Kidney (tissue), 14 donors: Measurements from ENCODE around the gene PCDHB7. TPM values are rescaled to one million over a fixed set of nuclear protein-coding genes. Genes with fewer than 3 reads are reported as not detected.
"Not testable (repeated sequence)": the region's sequence is repeated elsewhere in the genome, so short reads cannot be mapped to it uniquely, and the experiment has no call there.

ENCODE experiments used
- DNase-seq, 5 donors: peaks; one replicate each; pipeline ENCODE4 v3.0.0-alpha.2; 2013 to 2020
- FAIRE-seq: peaks from 2 replicates; lab custom pipeline; 2012; peaks lifted over from hg19 to GRCh38; lab: Jason Lieb, UNC
- H3K27ac ChIP-seq, 2 donors: one replicate each; pipeline ENCODE4 v1.7.0; 2013; ENCODE audit warnings: low read depth in 2 of 2, low read length in 2 of 2, inconsistent platforms in 1 of 2
- H3K27me3 ChIP-seq: one replicate; pipeline ENCODE4 v1.7.1; 2013; ENCODE audit warnings: low read length, inconsistent platforms; ENCODE audit not compliant: control insufficient read depth, insufficient read depth
- H3K36me3 ChIP-seq, 3 donors: one replicate each; pipeline versions ENCODE4 v1.7.0 to v1.7.1; 2013; ENCODE audit warnings: low read length in 3 of 3, control low read depth in 1 of 3, inconsistent platforms in 1 of 3; ENCODE audit not compliant: insufficient read depth in 3 of 3, control insufficient read depth in 2 of 3
- H3K4me1 ChIP-seq, 3 donors: one replicate each; pipeline versions ENCODE4 v1.7.0 to v1.7.1; 2013; ENCODE audit warnings: low read length in 3 of 3, inconsistent platforms in 1 of 3, low read depth in 1 of 3; ENCODE audit not compliant: control insufficient read depth in 2 of 3, insufficient read depth in 2 of 3
- H3K4me3 ChIP-seq, 3 donors: one replicate each; pipeline versions ENCODE4 v1.7.0 to v1.8.1; 2013; ENCODE audit warnings: low read length in 3 of 3, control low read depth in 1 of 3, inconsistent platforms in 1 of 3
- H3K9ac ChIP-seq, 3 donors: one replicate each; pipeline versions ENCODE4 v1.7.0 to v1.7.1; 2013; ENCODE audit warnings: low read length in 3 of 3, control low read depth in 1 of 3, inconsistent platforms in 1 of 3
- H3K9me3 ChIP-seq, 3 donors: one replicate each; pipeline versions ENCODE4 v1.7.0 to v1.7.1; 2013; ENCODE audit warnings: low read length in 3 of 3, control low read depth in 1 of 3, inconsistent platforms in 1 of 3; ENCODE audit not compliant: control insufficient read depth in 2 of 3, insufficient read depth in 1 of 3
- CTCF ChIP-seq: IDR thresholded peaks from 3 replicates; pipeline ENCODE4 v1.5.1; 2012; ENCODE audit warnings: mild to moderate bottlenecking, moderate library complexity, borderline replicate concordance; ENCODE audit not compliant: insufficient read depth; ENCODE audit errors: extremely low read depth
- intact Hi-C: fragments of 100-400 bp; cut with DNase I; formaldehyde crosslinking; loops from one replicate; pipeline ENCODE4 v1.11.1; 2022
- polyA plus RNA-seq: library from polyadenylated mRNA; stranded (reverse); fragments of 350-450 nt; fragmentation: Illumina TruSeq; extraction: RNeasy Lipid Tissue Mini Kit (QIAGEN cat#74804); gene quantifications from one replicate; pipeline ENCODE4 v1.2.3, GENCODE V29; 2014; ENCODE audit warnings: low read depth, low replicate concordance; ENCODE audit not compliant: insufficient read depth
- total RNA-seq: library from RNA; stranded (reverse); fragmentation: NEBNext Ultra II Directional; extraction: Animal tissue kit (Norgen Biotek cat#: 25700); gene quantifications from one replicate; pipeline ENCODE4 v1.2.1, GENCODE V29; 2021
- donor health status: control.
- donor health status: control.
- donor health status: control.
- donor health status: control.
- donor health status: control.
- donor health status: DM: yes; HTN: yes; CAD: no.
- donor health status: Normal renal cell carcinoma (clear cell type).

Gene PCDHB7
- total and polyA plus RNA-seq, 2 donors from 2014 or later = 0.97 to 2.3 TPM

- peak; percentile 13 for TF ChIP-seq CTCF
- FAIRE-seq (no peak), DNase-seq (peak in 3 of 5 donors; percentile 17 to 51 (median 34))
- H3K9me3 ChIP-seq = peaks cover 0 to 32% (median 13%) of the 10 kb centered on the region in 3 donors
- no peaks in the 10 kb centered on the region for H3K36me3 ChIP-seq
- H3K4me1 ChIP-seq = no peaks in the 10 kb centered on the region
- no peaks in the 10 kb centered on the region for H3K27me3 ChIP-seq
- peak within 1 kb of the TSS in 2 of 3 donors; percentile 45 to 68 for H3K9ac ChIP-seq
- intact Hi-C loops = no loop called here
- peak within 1 kb of the TSS; percentile 64 to 74 (median 68) for H3K4me3 ChIP-seq
- H3K27ac ChIP-seq = no peak within 1 kb of the TSS
Observed at GRCh38 chr5:141135030-141135717, 37.3 kb upstream of the PCDHB7 start, which contains the start of gene PCDHB5. Gene PCDHB5 (plus strand): TSS chr5:141135206. CDS start chr5:141135435, 229 bp downstream.

GRCh38 chr5:141135718-141136266, 36.7 kb upstream of the PCDHB7 start:
- intact Hi-C loops = no loop called here
- Histone ChIP-seq H3K27me3 (no peaks in the 10 kb centered on the region), H3K4me3 (peak overlapping the region; percentile 64 to 74 (median 68)), H3K36me3 (no peaks in the 10 kb centered on the region), H3K27ac (no peak overlapping the region), H3K4me1 (no peaks in the 10 kb centered on the region), H3K9ac (peak overlapping the region in 2 of 3 donors; percentile 18 to 68), H3K9me3 (peaks cover 0 to 32% (median 13%) of the 10 kb centered on the region in 3 donors)
- no peak for TF ChIP-seq CTCF
- DNase-seq (no peak), FAIRE-seq (no peak)

GRCh38 chr5:141137346-141137745, 35.1 kb upstream of the PCDHB7 start:
- H3K9ac ChIP-seq, FAIRE-seq, H3K27me3 ChIP-seq, H3K4me1 ChIP-seq, H3K4me3 ChIP-seq, H3K36me3 ChIP-seq, H3K27ac ChIP-seq, intact Hi-C loops: not testable (repeated sequence)
- peak in 1 of 5 donors; percentile 52 for DNase-seq
- peaks cover 0 to 29% (median 13%) of the 10 kb centered on the region in 3 donors for H3K9me3 ChIP-seq

- DNase-seq = peak in 3 of 5 donors; percentile 33 to 57 (median 51)
Observed at GRCh38 chr5:141149812-141150211, 22.6 kb upstream of the PCDHB7 start, which contains the start of gene PCDHB6. Gene PCDHB6 (plus strand): TSS chr5:141150057. CDS start chr5:141150258, 201 bp downstream.

More at GRCh38 chr5:141149812-141150211, 22.6 kb upstream of the PCDHB7 start, which contains the start of gene PCDHB6:
- FAIRE-seq = no peak
- no peak within 1 kb of the TSS for H3K27ac ChIP-seq
- H3K9me3 ChIP-seq = peaks cover 2 to 34% (median 9%) of the 10 kb centered on the region in 3 donors
- intact Hi-C loops = no loop called here
- no peak within 1 kb of the TSS for H3K9ac ChIP-seq
- H3K36me3 ChIP-seq = no peaks in the 10 kb centered on the region
- no peaks in the 10 kb centered on the region for H3K27me3 ChIP-seq
- peak; percentile 13 for TF ChIP-seq CTCF
- no peaks in the 10 kb centered on the region for H3K4me1 ChIP-seq
- H3K4me3 ChIP-seq = peak within 1 kb of the TSS in 1 of 3 donors; percentile 44
